Measurements from ENCODE around the gene IPCEF1.

The IPCEF1 gene

GRCh38 chr6:154157082-154157481, 199.5 kb downstream of the IPCEF1 start:
- peak; percentile 12 for DNase-seq

- DNase-seq: peak; percentile 72
Observed at GRCh38 chr6:154156135-154156896, 200.3 kb downstream of the IPCEF1 start.

GRCh38 chr6:154154389-154154967, 202.1 kb downstream of the IPCEF1 start:
- DNase-seq: peak; percentile 63

- DNase-seq: no peak
Observed at GRCh38 chr6:154143753-154144152, 212.8 kb downstream of the IPCEF1 start.

GRCh38 chr6:154140743-154141142, 215.9 kb downstream of the IPCEF1 start:
- DNase-seq: no peak

- no peak for DNase-seq
Observed at GRCh38 chr6:154139892-154140291, 216.7 kb downstream of the IPCEF1 start.

- DNase-seq: no peak
Observed at GRCh38 chr6:154138793-154139192, 217.8 kb downstream of the IPCEF1 start.

- DNase-seq: no peak
Observed at GRCh38 chr6:154134471-154135147, 222.0 kb downstream of the IPCEF1 start.

GRCh38 chr6:154127657-154128056, 228.9 kb downstream of the IPCEF1 start:
- no peak for DNase-seq

- no peak for DNase-seq
Observed at GRCh38 chr6:154125421-154125820, 231.2 kb downstream of the IPCEF1 start.

GRCh38 chr6:154123155-154123956, 233.2 kb downstream of the IPCEF1 start:
- DNase-seq: no peak

GRCh38 chr6:154122195-154122925, 234.2 kb downstream of the IPCEF1 start:
- DNase-seq: no peak

GRCh38 chr6:154117485-154117884, 239.1 kb downstream of the IPCEF1 start:
- DNase-seq: no peak

GRCh38 chr6:154113392-154113791, 243.2 kb downstream of the IPCEF1 start:
- DNase-seq: no peak

GRCh38 chr6:154112181-154112809, 244.3 kb downstream of the IPCEF1 start:
- no peak for DNase-seq

- DNase-seq: no peak
Observed at GRCh38 chr6:154111025-154111424, 245.6 kb downstream of the IPCEF1 start.

GRCh38 chr6:154106251-154106650, 250.4 kb downstream of the IPCEF1 start:
- DNase-seq: no peak
